CD4-positive, alpha-beta T cell treated with Interleukin-17A for 4 hours (primary cell): ENCODE measurements around the gene TLR4.

Experiments used
- DNase-seq: peaks from one replicate; pipeline ENCODE4 v3.0.0-alpha.2; 2020; ENCODE audit warnings: mixed read lengths

TLR4 gene

GRCh38 chr9:117715411-117715989 lies 11.3 kb downstream of the TLR4 start:
- DNase-seq: no peak

- DNase-seq: no peak
These were observed 13.9 kb downstream of the TLR4 start for GRCh38 chr9:117718085-117718484.

- DNase-seq: no peak
These were observed 14.5 kb downstream of the TLR4 start for GRCh38 chr9:117718701-117719100.

- no peak for DNase-seq
These were observed 15.1 kb downstream of the TLR4 start for GRCh38 chr9:117719161-117719920.

GRCh38 chr9:117720066-117720465 lies 15.9 kb downstream of the TLR4 start:
- DNase-seq: no peak

- no peak for DNase-seq
These were observed 16.4 kb downstream of the TLR4 start for GRCh38 chr9:117720555-117720954.

GRCh38 chr9:117720987-117721386 lies 16.8 kb downstream of the TLR4 start:
- DNase-seq: no peak

GRCh38 chr9:117722108-117722761 lies 18.0 kb downstream of the TLR4 start:
- DNase-seq: no peak

GRCh38 chr9:117723986-117724625 lies 19.9 kb downstream of the TLR4 start:
- no peak for DNase-seq

- DNase-seq: no peak
These were observed 21.3 kb downstream of the TLR4 start for GRCh38 chr9:117725426-117725887.

- DNase-seq: no peak
These were observed 25.2 kb downstream of the TLR4 start for GRCh38 chr9:117729375-117729774.

- DNase-seq: no peak
These were observed 28.3 kb downstream of the TLR4 start for GRCh38 chr9:117732494-117732893.

- DNase-seq: no peak
These were observed 29.3 kb downstream of the TLR4 start for GRCh38 chr9:117733465-117733864.

GRCh38 chr9:117734082-117734481 lies 29.9 kb downstream of the TLR4 start:
- DNase-seq: no peak

- no peak for DNase-seq
These were observed 30.5 kb downstream of the TLR4 start for GRCh38 chr9:117734523-117735314.

GRCh38 chr9:117737721-117738226 lies 33.6 kb downstream of the TLR4 start:
- DNase-seq: no peak

- no peak for DNase-seq
These were observed 35.0 kb downstream of the TLR4 start for GRCh38 chr9:117739206-117739605.

- no peak for DNase-seq
These were observed 35.6 kb downstream of the TLR4 start for GRCh38 chr9:117739624-117740347.

GRCh38 chr9:117742131-117742530 lies 37.9 kb downstream of the TLR4 start:
- no peak for DNase-seq

- DNase-seq: no peak
These were observed 40.2 kb downstream of the TLR4 start for GRCh38 chr9:117744369-117744768.

GRCh38 chr9:117744856-117745389 lies 40.7 kb downstream of the TLR4 start:
- no peak for DNase-seq
